Thymus (tissue), 11 donors: Measurements from ENCODE around the gene CABLES1. TPM values are rescaled to one million over a fixed set of nuclear protein-coding genes. Genes with fewer than 3 reads are reported as not detected.

Experiments used
- DNase-seq, 9 donors: peaks; one replicate each; pipeline ENCODE4 v3.0.0-alpha.2; 2013; ENCODE audit warnings: low spot score in 9 of 9, low read depth in 6 of 9, missing footprints in 1 of 9
- H3K27ac ChIP-seq, 2 donors: one replicate each; pipeline ENCODE4 v1.5.1; 2013; ENCODE audit warnings: control low read depth in 1 of 2, low read depth in 1 of 2, low read length in 1 of 2, mild to moderate bottlenecking in 1 of 2, moderate library complexity in 1 of 2
- H3K27me3 ChIP-seq, 2 donors: one replicate each; pipeline ENCODE4 v1.5.1; 2013; ENCODE audit warnings: low read length in 1 of 2; ENCODE audit not compliant: control insufficient read depth in 2 of 2, insufficient read depth in 1 of 2
- H3K36me3 ChIP-seq, 2 donors: one replicate each; pipeline ENCODE4 v1.5.1; 2013; ENCODE audit warnings: low read length in 1 of 2, mild to moderate bottlenecking in 1 of 2, moderate library complexity in 1 of 2; ENCODE audit not compliant: control insufficient read depth in 2 of 2, insufficient read depth in 2 of 2
- H3K4me1 ChIP-seq, 2 donors: one replicate each; pipeline ENCODE4 v1.5.1; 2013; ENCODE audit warnings: low read length in 2 of 2; ENCODE audit not compliant: control insufficient read depth in 2 of 2, insufficient read depth in 2 of 2
- H3K4me3 ChIP-seq, 2 donors: one replicate each; pipeline ENCODE4 v1.5.1; 2013; ENCODE audit warnings: low read length in 2 of 2, control low read depth in 1 of 2, mild to moderate bottlenecking in 1 of 2
- H3K9me3 ChIP-seq, 2 donors: one replicate each; pipeline ENCODE4 v1.5.1; 2013; ENCODE audit warnings: low read length in 1 of 2, mild to moderate bottlenecking in 1 of 2; ENCODE audit not compliant: control insufficient read depth in 2 of 2, insufficient read depth in 1 of 2
- WGBS: extraction: QIAGEN DNeasy Blood & Tissue Kit; methylation state at CpG from one replicate; pipeline ENCODE4 v1.1.7; 2013; 5-methylcytosine and 5-hydroxymethylcytosine counted together
- polyA plus RNA-seq: library from polyadenylated mRNA; stranded (reverse); fragments of 200-250 nt; gene quantifications from one replicate; pipeline ENCODE4 v1.2.3, GENCODE V29; 2013
- total RNA-seq: library from RNA; stranded (reverse); fragments of 120-200 nt; gene quantifications from one replicate; pipeline ENCODE4 v1.2.4, GENCODE V29; 2013
- donor health status: healthy.

CABLES1 gene
- total and polyA plus RNA-seq, 2 donors: 5.1 to 6.7 TPM

DNA sequence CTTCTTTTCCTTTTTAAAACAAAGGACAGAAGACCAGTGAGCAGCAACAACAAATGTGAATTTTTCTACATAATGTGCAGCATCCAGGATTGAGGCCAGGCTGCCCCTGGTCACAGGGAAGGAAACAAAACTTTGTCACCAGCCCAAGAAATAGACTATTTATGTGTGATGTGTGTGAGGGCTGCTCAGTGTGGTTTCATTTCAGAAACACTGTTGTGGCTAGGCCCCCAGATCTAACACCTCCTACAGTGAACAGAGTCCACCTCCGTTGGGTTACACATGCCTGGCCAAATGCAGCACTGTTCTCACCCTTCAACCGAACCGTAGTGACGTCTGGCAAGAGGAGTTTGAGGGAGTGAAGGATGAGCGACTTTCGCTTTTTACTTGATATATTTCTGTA lies 171.5 kb downstream of the CABLES1 start:
- H3K36me3 ChIP-seq: no peaks in the 10 kb centered on the region
- H3K9me3 ChIP-seq: no peaks in the 10 kb centered on the region
- H3K27ac ChIP-seq: no peak overlapping the region
- DNase-seq: no peak
- whole genome bisulfite sequencing: 86% methylated on average over 6 of the region's 6 CpGs
- H3K4me1 ChIP-seq: peaks cover 0 to 7% of the 10 kb centered on the region in 2 donors
- no peak overlapping the region for H3K4me3 ChIP-seq
- no peaks in the 10 kb centered on the region for H3K27me3 ChIP-seq

DNA sequence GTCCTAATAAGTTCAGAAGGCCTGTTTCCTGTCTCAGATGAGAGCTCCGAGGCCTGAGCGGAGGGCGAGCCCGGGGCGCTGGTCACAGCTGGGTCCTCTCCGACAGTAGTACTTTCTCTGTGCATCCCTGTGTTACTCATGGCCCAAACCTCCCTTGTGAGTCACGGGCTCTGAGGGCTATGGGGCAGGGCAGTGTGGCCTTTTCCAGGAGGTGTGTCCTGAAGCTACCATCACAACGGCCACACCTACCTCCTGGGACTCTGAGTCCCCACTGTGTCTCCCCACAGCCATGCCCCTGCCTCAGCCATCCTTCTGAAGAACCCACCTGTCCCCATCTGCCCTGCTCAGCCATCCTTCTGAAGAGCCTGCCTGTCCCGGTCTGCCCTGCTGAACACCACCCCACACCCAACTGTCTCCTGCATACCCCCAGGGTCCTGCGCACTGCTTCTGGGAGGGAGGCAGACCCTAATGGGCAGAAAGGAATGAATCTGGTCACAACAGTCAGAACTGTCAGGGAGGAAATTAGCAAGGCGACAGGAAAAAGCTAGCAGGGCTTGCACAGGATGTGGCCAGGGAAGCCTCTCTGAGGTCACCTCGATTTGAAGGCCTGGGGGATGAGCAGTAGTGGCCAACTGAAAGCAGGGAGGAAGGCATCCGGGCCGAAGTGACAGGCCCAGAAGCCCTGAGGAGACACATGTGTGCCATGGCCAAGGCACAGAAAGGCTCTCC lies 172.4 kb downstream of the CABLES1 start:
- WGBS: 72% methylated on average over 14 of the region's 14 CpGs
- no peaks in the 10 kb centered on the region for H3K9me3 ChIP-seq
- no peak overlapping the region for H3K4me3 ChIP-seq
- H3K27ac ChIP-seq: no peak overlapping the region
- H3K4me1 ChIP-seq: peaks cover 0 to 11% of the 10 kb centered on the region in 2 donors
- no peaks in the 10 kb centered on the region for H3K36me3 ChIP-seq
- H3K27me3 ChIP-seq: no peaks in the 10 kb centered on the region
- no peak for DNase-seq

Other genes starting within 250 kb of the CABLES1 start
- gene RBBP8, start 202.2 kb upstream of the CABLES1 start, total RNA-seq: 76.7 TPM
- 93.8 TPM for gene RBBP8, start 202.2 kb upstream of the CABLES1 start, polyA plus RNA-seq